Measurements from ENCODE around the gene ZNF576.
"Not testable (repeated sequence)": the region's sequence is repeated elsewhere in the genome, so short reads cannot be mapped to it uniquely, and the experiment has no call there.

ZNF576 gene

DNA sequence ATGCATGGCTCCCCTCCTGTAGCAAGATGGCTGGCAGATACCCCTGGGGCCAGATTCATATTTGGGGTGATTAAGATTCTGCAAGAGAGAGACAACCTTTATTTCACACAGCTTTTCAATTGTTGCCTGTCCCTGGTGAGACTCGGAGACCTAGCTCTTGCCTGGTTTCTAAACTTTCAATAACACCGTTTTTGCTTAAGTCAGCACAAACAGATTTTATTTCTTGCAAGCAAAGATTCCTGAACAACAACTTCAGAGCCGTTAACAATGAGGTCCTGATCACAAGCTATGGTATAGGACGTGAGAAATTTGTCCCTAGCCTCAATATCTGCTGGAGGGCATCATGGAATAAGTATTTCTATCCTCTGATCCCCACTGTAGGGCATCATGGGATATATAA, 46.1 kb downstream of the ZNF576 start:
- CTCF ChIA-PET, result interaction anchor here (0.6 to 1.1 kb wide), 4 partner anchors 9 to 104 kb away, joined by 3 to 6 read pairs (median 4); no protein-coding TSS in a partner anchor
- DNase-seq (ENCODE audit: extremely low spot score), result no peak
- TF ChIP-seq SP1 (IDR thresholded peaks at IDR 0.05) (no peak), NFRKB (IDR thresholded peaks at IDR 0.05) (no peak), ZNF384 (IDR thresholded peaks at IDR 0.05) (no peak), TARDBP (IDR thresholded peaks at IDR 0.05) (no peak), L3MBTL2 (conservative IDR thresholded peaks at IDR 0.05) (no peak), FOXM1 (IDR thresholded peaks at IDR 0.05; ENCODE audit: borderline replicate concordance) (no peak), FOXA1 (IDR thresholded peaks at IDR 0.05) (no peak)
- POLR2A ChIA-PET, result no interaction called here

DNA sequence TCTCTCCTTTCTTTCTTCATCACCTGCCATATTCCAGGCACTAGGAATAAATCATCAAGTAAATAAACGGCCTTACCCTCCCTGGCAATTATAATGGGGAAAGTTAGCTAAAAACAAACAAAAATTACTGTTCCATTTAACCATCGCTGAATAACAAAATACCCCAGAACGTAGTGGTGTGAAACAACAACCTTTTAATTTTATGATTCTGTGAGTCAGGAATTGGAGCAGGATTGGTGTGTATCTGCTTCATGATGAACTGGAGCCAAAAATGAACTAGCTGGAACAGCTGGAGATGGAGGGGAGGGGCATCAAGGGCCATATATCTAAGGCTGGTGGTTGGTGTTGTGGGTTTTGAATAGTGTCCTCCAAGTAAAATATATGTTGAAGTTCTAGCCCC, 46.9 kb downstream of the ZNF576 start:
- TF ChIP-seq ZNF384 (IDR thresholded peaks at IDR 0.05) (no peak), ARNT (IDR thresholded peaks at IDR 0.05) (no peak), HDGF (IDR thresholded peaks at IDR 0.05; ENCODE audit: borderline replicate concordance) (no peak), FOXK2 (IDR thresholded peaks at IDR 0.05) (no peak), NFRKB (IDR thresholded peaks at IDR 0.05) (no peak), FOXA1 (IDR thresholded peaks at IDR 0.05) (no peak), BHLHE40 (IDR thresholded peaks at IDR 0.05; ENCODE audit: borderline replicate concordance) (no peak), CTBP1 (IDR thresholded peaks at IDR 0.05; ENCODE audit: borderline replicate concordance) (no peak), LEF1 (IDR thresholded peaks at IDR 0.05; ENCODE audit: borderline replicate concordance) (no peak), FOXM1 (IDR thresholded peaks at IDR 0.05; ENCODE audit: borderline replicate concordance) (no peak), SP1 (IDR thresholded peaks at IDR 0.05) (no peak), SUZ12 (IDR thresholded peaks at IDR 0.05) (no peak), TARDBP (IDR thresholded peaks at IDR 0.05) (no peak), ELF4 (IDR thresholded peaks at IDR 0.05) (no peak), L3MBTL2 (conservative IDR thresholded peaks at IDR 0.05) (no peak)
- TF ChIP-seq, protein P1, sequence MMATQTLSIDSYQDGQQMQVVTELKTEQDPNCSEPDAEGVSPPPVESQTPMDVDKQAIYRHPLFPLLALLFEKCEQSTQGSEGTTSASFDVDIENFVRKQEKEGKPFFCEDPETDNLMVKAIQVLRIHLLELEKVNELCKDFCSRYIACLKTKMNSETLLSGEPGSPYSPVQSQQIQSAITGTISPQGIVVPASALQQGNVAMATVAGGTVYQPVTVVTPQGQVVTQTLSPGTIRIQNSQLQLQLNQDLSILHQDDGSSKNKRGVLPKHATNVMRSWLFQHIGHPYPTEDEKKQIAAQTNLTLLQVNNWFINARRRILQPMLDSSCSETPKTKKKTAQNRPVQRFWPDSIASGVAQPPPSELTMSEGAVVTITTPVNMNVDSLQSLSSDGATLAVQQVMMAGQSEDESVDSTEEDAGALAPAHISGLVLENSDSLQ (IDR thresholded peaks at IDR 0.05), result no peak
- DNase-seq (ENCODE audit: extremely low spot score), result no peak
- ChIA-PET CTCF (no interaction called here), POLR2A (interaction anchor here (0.9 to 1.1 kb wide), 2 partner anchors 8 to 47 kb away, joined by 3 to 4 read pairs; partner anchors contain the start of genes IRGQ and ZNF576)

DNA sequence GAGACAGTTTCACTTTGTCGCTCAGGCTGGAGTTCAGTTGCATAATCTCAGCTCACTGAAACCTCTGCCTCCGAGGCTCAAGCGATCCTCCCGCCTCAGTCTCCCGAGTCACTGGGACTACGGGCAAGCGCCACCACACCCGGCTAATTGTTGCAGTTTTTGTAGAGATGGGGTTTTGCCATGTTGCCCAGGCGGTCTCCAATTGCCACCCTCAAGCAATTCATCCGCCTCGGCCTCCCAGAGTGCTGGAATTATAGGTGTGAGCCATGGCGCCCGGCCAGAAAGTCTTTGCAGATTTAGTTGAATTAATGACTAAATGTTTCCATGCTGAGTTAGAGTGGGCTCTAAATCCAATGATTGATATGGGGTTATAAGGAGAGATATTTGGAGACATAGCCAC, 47.8 kb downstream of the ZNF576 start:
- no peak for DNase-seq (ENCODE audit: extremely low spot score)
- no peak for TF ChIP-seq ZNF384 (IDR thresholded peaks at IDR 0.05)
- TF ChIP-seq NFRKB (IDR thresholded peaks at IDR 0.05), result no peak
- TF ChIP-seq SUZ12 (IDR thresholded peaks at IDR 0.05), result no peak
- no peak for TF ChIP-seq FOXM1 (IDR thresholded peaks at IDR 0.05; ENCODE audit: borderline replicate concordance)
- ChIA-PET CTCF (interaction anchor here (0.7 kb wide), 1 partner anchor 9 kb away, joined by 3 read pairs; no protein-coding TSS in a partner anchor), POLR2A (no interaction called here)

DNA sequence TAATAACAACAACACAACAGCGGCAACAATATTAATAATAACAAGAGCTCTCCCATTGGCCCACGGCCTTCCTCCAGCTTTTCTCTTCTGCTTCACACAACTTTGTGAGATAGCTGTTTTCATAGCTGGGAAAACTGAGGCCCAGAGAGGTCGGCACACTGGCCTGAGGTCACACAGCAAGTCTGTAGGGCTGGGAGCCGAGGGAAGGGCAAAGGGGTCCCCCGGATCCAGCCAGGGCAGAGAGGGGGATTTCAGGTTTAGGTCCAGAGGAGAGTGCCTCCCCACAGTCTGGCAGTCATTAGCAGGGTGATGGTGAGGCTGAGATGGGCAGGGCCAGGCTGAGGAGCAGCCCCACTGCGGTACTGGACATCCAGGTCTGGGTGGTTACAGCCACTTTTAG, 52.2 kb downstream of the ZNF576 start:
- DNase-seq (ENCODE audit: extremely low spot score), result no peak
- POLR2A ChIA-PET, result no interaction called here
- TF ChIP-seq SUZ12 (IDR thresholded peaks at IDR 0.05) (no peak), LEF1 (IDR thresholded peaks at IDR 0.05; ENCODE audit: borderline replicate concordance) (no peak), FOXA1 (IDR thresholded peaks at IDR 0.05) (no peak), L3MBTL2 (conservative IDR thresholded peaks at IDR 0.05) (no peak), FOXM1 (IDR thresholded peaks at IDR 0.05; ENCODE audit: borderline replicate concordance) (no peak), TARDBP (IDR thresholded peaks at IDR 0.05) (no peak), ELF4 (IDR thresholded peaks at IDR 0.05) (no peak), BHLHE40 (IDR thresholded peaks at IDR 0.05; ENCODE audit: borderline replicate concordance) (no peak), HDGF (IDR thresholded peaks at IDR 0.05; ENCODE audit: borderline replicate concordance) (no peak), SP1 (IDR thresholded peaks at IDR 0.05) (no peak)
- TF ChIP-seq, protein P1 (IDR thresholded peaks at IDR 0.05), result no peak
- CTCF ChIA-PET, result no interaction called here

DNA sequence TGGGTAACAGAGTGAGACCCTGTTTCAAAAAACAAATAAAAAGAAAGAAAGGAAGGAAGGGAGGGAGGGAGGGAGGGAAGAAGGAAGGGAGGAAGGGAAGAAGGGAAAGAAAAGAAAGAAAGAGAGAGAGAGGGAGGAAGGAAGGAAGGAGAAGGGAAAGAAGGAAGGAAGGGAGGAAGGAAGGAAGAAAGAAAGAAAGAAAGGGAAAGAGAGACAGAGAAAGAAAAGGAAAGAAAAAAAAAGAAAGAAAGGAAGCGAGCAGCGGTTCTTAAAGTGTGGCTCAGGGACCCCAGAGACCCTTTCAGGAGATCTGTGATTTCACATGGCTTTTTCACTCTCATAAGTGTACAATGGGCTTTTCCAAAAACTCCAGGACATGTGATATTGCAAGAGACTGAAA, 53.1 kb downstream of the ZNF576 start:
- POLR2A ChIA-PET, result no interaction called here
- CTCF ChIA-PET, result interaction anchor here (0.5 kb wide), 1 partner anchor 13 kb away, joined by 3 read pairs; no protein-coding TSS in a partner anchor
- DNase-seq (ENCODE audit: extremely low spot score), result no peak
- TF ChIP-seq HDGF (IDR thresholded peaks at IDR 0.05; ENCODE audit: borderline replicate concordance) (no peak), LEF1 (IDR thresholded peaks at IDR 0.05; ENCODE audit: borderline replicate concordance) (no peak), FOXK2 (IDR thresholded peaks at IDR 0.05) (no peak), BHLHE40 (IDR thresholded peaks at IDR 0.05; ENCODE audit: borderline replicate concordance) (no peak), FOXM1 (IDR thresholded peaks at IDR 0.05; ENCODE audit: borderline replicate concordance) (no peak), ARNT (IDR thresholded peaks at IDR 0.05) (no peak), NFRKB (IDR thresholded peaks at IDR 0.05) (no peak), TARDBP (IDR thresholded peaks at IDR 0.05) (no peak), ELF4 (IDR thresholded peaks at IDR 0.05) (no peak), FOXA1 (IDR thresholded peaks at IDR 0.05) (no peak), SUZ12 (IDR thresholded peaks at IDR 0.05) (no peak), ZNF384 (IDR thresholded peaks at IDR 0.05) (no peak), L3MBTL2 (conservative IDR thresholded peaks at IDR 0.05) (no peak), SP1 (IDR thresholded peaks at IDR 0.05) (no peak), CTBP1 (IDR thresholded peaks at IDR 0.05; ENCODE audit: borderline replicate concordance) (no peak)
- TF ChIP-seq, protein P1 (IDR thresholded peaks at IDR 0.05), result no peak

DNA sequence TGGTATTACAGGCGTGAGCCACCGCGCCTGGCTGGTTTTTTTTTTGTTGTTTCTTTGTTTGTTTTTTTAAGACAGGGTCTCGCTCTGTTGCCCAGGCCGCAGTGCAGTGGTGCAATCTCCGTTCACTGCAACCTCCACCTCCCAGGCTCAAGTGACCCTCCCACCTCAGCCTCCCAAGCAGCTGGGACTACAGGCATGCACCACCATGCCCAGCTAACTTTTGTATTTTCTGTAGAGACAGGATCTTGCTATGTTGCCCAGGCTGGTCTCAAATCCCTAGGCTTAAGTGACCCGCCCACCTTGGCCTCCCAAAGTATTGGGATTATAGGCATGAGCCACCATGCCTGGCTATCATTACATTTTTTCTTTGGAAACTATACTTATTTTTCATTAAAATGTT, 53.9 kb downstream of the ZNF576 start:
- DNase-seq (ENCODE audit: extremely low spot score); CTCF ChIA-PET; POLR2A ChIA-PET: not testable (repeated sequence)
